ENCODE measurements around the gene MYBBP1A.

- no peak for TF ChIP-seq CTCF (IDR thresholded peaks at IDR 0.05)
- TF ChIP-seq POLR2A (IDR thresholded peaks at IDR 0.05): no peak
Measured at GRCh38 chr17:4573669-4574068, 18.5 kb upstream of the MYBBP1A start.
